Thyroid gland (tissue), 4 donors: ENCODE results near the gene MCCD1.

Source experiments
- CTCF ChIP-seq, 6 experiments: fragments of 200-600 bp in 3 of 6; fragments of 450-650 bp in 3 of 6; sonication (generic) in 3 of 6; IDR thresholded peaks; one replicate each; pipeline ENCODE4 v1.5.1; 2016 to 2019; ENCODE audit warnings: antibody characterized with exemption in 6 of 6, mild to moderate bottlenecking in 2 of 6, inconsistent platforms in 1 of 6, moderate library complexity in 1 of 6
- POLR2A ChIP-seq, 2 donors: fragments of 450-650 bp; IDR thresholded peaks; one replicate each; pipeline ENCODE4 v1.6.1; 2017; ENCODE audit warnings: antibody characterized with exemption in 2 of 2, mild to moderate bottlenecking in 2 of 2, moderate library complexity in 1 of 2

- TF ChIP-seq CTCF (IDR thresholded peaks at IDR 0.05) (no peak), POLR2A (IDR thresholded peaks at IDR 0.05) (no peak)
Measured at GRCh38 chr6:31521835-31522234, 6.9 kb upstream of the MCCD1 start.
